Measurements from ENCODE around the gene HOXA4.

The HOXA4 gene

DNA sequence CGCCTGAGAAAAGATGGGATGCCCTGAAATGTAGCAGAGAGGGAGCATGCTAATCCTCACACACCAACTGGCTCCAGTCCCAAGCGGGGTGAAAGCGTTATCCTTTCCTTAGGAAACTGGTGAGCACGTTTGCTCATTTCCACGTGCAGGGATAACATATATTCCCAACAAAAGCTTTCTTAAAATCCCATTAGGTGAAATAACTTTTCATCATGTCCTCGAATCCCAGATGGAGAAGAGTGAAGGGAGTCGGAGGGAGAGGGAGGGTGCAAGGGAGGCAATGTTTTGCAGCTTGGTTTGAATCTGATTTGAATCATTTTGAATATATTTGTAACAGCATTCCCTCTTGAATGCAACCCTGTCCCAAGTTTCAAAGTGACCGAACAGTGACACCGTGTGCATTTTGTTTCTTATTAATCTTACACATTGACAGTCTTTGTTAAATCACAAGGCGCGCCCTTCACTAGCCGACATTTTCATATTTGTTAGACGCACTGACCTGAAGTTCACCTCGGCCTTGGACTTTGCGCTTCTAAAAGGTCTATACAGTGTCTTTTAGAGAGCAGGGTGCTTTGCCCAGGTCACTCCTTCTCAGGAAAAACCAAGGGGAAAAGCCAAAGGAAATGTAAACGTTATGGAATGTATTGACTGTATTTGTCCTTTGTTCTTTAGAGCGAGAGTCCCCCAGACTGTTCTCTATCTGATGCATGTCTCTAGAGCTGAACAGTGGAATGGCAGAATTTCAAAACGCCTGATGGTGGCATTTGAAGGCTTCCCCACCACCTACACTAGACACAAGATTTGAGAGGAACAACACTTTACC, 3.1 kb upstream of the HOXA4 start:
- DNase-seq (ENCODE audit: low read depth in 2 of 2, low spot score in 1 of 2), result no peak

DNA sequence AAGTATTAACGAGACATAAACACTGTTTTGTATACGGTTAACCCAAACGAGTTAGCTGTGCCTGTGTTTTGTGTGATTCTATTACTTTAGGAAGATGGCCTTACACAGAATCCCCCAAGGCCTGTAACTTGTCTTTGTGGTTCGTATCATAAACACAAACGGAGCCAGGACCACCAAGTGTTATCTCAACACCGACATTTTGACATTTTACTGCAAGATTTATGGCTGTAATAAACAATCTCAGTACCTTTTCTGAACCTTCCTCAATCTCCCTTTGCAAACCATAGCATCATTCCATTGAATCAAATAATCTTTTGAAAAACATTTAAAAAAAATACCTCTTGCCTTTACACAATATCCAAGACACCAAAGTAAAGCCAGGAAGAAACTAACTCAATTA, 2.4 kb upstream of the HOXA4 start:
- no peak for DNase-seq (ENCODE audit: low read depth in 2 of 2, low spot score in 1 of 2)

DNA sequence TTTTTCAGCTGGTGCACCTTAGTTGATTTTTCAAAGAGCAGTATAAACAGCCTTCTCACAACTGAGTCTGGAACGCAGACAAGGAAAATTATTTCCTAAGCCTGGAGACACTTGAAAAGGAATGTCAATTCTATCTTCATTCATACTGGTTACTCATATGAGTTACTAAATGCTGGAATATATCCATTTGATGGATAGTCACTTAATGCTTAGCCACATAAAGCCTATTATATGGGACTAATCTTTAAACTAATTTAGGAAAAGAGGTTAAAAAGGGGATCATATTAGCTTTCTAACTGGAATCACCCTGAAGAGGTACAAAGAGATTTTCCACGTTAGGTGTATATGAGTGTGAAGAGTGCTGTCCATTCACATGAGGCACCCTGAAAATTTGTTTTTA, 1.7 kb upstream of the HOXA4 start:
- no peak for DNase-seq (ENCODE audit: low read depth in 2 of 2, low spot score in 1 of 2)

DNA sequence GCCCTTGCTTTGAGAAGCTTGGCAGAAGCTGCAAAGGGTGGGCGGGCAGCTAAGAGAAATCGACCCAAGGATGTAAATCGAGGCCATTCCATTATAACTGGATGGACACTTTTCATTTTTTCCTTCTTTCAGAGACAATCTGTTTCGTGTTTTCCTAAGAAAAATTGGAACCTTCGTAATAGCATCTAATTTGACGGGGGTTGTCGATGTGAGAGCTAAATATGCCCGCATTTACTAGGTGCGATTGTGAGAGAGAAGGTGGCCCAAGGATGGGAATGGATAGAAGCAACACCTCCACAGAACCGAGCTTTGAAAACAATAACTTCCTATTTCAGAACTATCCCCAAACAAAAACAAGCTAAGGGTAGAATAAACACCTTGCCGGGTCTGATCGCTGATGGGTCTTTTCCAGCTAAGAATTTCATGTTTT, 848 bp upstream of the HOXA4 start:
- DNase-seq (ENCODE audit: low read depth in 2 of 2, low spot score in 1 of 2), result no peak

DNA sequence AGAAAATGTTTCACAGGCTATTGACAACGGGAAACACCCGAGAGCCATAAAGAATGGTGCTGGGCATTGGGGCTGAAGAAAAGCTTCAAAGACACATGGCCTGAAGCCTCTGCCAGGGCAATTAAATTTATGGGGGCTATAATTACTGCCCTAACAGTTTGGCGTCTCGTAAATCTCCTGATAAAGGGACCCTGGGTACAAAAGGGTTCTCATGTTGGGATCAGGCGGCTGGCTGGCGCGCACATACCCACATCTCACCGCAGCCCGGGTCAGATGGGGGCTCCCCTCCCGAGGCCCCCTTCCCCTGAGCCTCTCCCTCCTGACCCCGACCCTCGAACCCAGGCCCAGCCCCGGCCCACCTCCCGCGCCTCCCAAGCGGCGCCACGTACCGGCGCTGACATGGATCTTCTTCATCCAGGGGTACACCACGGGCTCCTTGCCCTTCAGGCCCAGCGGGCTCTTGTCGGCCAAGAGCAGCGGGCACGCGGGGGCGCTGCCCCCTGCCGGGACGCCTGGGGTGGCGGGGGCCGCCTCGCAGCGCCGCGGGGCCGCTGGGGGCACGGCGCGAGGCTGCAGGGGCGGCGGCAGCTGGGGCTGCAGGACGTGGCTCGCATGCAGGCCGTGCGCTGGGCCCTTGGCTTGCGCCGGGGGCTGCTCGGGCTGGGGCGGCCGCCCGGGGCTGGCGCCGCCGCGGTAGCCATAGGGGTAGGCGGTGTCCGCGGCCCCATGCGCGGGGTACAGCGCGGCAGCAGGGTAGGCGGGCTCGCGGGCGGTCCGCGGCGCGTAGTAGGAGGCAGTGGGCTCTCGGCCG, 623 bp downstream of the HOXA4 start:
- no peak for DNase-seq (ENCODE audit: low read depth in 2 of 2, low spot score in 1 of 2)

DNA sequence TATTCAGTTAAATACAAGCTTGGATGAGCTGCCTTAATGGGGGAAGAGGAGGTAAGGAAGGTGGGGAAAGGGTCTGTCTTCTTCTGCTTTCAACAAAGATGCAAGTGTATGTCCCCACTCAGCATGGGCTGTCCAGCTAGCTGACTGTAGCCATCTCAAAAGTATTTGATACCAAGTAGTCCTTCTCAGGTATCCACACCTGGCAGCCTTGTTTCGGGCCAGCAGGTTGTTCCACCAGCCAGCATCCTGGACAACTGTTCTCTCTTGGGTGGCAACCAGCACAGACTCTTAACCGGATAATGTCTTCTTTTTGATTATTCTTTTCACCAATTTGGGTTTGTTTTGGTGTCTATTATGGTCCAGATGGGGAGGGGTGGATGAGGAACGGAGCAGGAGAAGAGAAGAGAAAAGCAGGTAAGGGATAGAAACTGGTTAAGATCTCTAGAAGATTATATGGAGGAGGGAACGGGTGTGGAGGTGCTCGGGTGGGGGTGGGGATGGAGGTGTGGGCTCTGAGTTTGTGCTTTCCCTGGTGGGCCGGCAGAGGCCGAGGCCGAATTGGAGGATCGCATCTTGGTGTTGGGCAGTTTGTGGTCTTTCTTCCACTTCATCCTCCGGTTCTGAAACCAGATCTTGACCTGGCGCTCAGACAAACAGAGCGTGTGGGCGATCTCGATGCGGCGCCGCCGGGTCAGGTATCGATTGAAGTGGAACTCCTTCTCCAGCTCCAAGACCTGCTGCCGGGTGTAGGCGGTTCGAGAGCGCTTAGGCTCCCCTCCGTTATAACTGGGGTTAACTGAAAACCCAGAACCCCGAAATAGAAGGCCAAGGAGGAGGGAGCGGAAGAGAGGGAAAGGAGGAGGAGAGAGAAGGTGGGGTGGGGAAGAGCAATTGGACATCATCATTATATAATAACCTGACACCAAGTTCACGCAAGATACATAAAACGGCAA, 1.5 kb downstream of the HOXA4 start:
- DNase-seq (ENCODE audit: low read depth in 2 of 2, low spot score in 1 of 2), result no peak

DNA sequence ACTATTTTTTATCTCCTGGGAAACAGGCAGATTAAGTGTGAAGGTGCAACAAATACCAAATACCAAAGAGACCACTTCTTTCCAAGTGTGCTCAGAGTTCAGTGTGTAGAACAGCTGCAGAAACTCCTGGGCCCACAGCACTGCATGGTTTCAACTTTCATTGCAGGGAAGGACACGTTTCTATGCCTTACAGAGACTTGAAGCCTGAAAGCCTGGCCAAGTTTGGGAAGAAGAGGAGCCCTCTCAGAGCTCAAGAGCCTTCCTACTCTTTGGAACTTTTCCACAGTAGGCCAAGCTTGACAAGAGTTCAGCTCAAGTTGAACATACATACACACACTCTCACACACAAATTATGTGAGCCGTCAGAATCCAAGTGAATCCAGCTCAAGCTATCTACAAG, 2.5 kb downstream of the HOXA4 start:
- no peak for DNase-seq (ENCODE audit: low read depth in 2 of 2, low spot score in 1 of 2)

DNA sequence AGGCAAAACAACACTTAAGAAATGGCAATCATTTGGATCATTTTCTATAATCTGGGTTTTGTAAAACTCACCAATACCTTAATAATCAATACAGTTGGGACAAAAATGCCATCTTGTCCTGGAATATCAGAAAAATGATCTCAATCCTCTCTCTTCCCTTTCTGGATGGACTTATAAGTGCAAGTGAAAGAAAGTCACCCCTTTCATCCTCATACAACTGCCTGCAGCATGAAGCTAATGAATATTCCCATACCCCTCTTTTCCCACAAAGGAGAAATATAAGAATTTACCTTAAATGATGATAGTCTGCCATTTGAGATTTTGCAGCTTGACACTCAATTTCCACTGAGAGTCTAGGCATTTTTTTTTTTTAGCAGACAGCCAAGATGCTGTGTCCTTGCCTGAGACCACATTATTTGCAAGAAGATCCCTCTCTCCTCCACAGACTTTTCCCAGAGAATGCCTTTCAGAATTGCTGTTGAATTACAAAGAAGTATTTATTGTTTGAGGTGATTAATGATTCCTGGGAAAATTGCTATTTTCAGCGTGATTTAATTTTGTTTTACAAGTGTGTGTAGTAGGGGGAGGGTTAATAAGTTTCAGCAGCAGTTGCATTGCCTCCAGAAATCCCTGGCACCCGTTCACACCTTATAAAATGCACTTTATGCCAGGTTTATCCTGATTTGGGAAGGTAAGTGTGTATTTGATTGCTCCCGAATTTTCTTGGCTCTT, 3.8 kb downstream of the HOXA4 start:
- DNase-seq (ENCODE audit: low read depth in 2 of 2, low spot score in 1 of 2), result no peak

DNA sequence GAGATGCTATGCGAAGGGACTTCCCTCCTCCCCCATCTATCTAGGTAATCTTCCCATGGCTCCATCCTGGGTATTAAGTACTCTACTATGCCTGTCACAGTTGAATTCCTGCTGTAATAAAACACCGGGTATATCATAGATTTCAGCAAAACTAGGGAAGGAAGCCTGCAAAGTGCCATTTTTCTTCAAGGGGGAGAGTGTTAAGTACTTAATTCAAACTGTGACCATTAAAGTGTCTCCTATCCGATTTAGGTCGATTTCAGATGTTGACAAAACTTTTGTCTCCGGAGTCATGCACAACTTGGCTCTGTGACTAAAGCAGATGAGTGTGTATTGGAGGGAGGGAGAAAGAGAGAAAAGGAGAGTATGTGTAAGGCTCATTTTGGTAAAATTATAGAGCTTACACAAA, 4.6 kb downstream of the HOXA4 start:
- no peak for DNase-seq (ENCODE audit: low read depth in 2 of 2, low spot score in 1 of 2)

DNA sequence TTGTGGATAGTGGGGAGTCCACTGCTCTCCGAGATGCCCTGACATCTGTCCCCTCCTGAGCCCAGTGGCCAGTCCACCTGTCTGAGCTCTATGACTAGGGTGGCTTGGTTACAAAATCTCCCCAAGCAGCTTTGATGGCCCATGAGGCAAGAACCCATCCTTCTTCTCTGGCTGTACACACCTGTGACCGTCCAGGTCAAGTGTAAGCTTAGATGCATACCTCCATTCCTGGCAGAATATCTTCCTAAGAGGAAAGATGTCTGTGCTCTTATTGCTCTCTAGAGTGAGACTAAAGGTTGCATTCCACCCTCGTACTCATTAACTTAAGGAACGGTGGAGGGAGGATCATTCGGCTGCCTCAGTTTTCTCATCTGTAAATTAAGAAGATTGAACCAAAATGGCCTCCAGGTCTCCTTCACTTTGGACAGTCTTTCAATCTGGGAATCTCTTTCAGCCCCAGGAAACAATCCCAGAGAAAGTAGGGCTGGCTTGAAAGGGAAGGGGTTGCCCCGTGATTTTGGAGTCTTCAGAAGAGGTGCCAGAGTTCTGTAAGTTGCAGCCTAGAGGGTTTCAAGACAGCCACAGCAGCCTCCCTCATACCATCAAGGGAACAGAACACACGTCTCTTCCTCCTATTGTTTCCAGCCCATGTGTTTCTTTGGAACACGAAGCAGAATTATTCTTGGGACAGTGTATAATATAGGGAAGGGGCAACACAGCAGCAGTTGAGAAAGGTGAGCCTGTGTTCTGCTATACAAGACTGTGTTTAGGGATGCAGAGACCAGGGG, 5.5 kb downstream of the HOXA4 start:
- no peak for DNase-seq (ENCODE audit: low read depth in 2 of 2, low spot score in 1 of 2)

DNA sequence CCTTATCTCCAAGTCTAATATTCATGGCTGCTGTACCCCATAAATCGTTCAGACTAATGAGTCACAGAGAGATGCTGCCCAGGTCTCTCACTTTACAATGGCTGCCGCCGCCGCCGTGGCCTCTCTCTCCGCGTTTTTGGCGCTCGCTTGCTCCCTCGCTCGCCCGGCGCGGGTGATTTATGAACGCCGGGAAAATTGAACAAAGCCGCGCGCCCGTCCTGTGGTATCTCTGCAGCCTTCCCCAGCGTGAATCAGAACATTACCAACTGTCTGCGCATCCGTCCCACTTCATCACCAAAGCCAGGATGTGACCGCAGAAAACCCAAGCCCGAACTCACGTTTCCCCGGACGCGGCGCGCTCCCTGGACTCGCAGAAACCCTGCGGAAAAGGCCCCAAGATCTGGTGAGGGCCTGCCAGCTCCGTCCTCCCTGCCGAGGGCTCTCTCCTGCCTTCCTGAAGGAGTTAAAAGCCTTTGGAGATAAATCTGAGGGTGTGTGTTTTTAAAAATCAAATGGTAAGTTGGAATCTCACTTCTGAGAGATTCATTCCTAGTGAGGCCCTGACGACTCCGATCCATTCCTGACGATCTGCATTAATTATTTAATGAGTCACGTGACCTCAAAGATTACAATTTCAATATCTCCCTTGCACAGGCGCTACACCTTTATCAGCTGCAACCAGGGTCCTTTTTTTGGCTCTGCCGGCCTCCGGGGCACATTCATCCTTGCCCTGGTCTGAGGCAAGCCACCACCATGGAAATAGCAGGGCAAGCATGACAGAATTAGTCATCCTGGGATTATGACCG, 6.3 kb downstream of the HOXA4 start:
- DNase-seq (ENCODE audit: low read depth in 2 of 2, low spot score in 1 of 2), result no peak

DNA sequence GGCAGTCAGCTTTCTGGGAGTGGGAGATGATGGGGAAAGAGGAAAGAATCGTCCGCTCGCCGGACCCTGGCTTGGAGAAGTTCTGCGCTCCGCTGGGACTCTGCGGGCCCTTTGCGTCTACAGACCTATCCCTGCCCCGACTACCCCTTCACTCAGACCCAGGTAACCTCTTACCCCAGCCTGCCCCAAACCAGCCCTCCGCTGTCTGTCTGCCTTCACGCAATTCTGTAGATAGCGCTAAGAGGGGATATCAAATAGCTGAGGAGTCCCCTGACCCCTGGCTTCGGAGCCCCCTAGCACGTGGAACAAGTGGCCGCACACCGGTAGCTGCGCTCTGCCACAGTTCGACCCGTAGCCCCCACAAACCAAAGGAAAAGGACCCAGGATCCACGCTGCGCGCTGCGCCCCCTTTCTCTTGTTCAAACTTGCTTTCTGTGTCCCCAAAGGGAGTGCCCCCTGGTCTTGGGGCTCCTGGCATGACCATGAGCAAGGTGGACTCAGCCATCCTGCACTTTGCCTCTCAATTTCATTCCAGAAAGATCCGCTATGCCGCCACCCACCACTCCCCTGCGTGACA, 7.0 kb downstream of the HOXA4 start:
- DNase-seq (ENCODE audit: low read depth in 2 of 2, low spot score in 1 of 2), result no peak

DNA sequence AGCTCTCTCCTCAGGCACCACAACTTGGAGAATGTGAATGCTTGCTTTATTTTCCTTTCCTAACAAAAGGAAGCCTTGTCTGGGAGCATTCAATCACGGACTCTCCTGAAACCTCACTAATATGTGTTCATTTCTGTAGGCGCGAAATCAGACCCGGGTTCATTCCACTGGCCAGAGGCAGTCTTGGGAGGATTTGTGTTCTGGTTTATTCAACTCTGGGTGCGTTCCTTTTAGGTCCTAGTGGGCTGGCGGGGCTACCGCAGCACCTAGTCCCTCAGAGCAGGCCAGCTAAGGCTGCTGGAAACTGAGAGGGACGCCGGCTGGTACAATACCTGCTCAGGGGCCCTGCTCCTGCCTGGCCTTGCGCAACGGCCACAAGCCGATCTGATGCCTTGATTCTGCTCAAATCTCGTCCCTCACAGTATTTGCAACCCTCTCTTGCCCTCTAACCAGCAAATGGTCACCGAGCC, 7.5 kb downstream of the HOXA4 start:
- DNase-seq (ENCODE audit: low read depth in 2 of 2, low spot score in 1 of 2), result no peak

DNA sequence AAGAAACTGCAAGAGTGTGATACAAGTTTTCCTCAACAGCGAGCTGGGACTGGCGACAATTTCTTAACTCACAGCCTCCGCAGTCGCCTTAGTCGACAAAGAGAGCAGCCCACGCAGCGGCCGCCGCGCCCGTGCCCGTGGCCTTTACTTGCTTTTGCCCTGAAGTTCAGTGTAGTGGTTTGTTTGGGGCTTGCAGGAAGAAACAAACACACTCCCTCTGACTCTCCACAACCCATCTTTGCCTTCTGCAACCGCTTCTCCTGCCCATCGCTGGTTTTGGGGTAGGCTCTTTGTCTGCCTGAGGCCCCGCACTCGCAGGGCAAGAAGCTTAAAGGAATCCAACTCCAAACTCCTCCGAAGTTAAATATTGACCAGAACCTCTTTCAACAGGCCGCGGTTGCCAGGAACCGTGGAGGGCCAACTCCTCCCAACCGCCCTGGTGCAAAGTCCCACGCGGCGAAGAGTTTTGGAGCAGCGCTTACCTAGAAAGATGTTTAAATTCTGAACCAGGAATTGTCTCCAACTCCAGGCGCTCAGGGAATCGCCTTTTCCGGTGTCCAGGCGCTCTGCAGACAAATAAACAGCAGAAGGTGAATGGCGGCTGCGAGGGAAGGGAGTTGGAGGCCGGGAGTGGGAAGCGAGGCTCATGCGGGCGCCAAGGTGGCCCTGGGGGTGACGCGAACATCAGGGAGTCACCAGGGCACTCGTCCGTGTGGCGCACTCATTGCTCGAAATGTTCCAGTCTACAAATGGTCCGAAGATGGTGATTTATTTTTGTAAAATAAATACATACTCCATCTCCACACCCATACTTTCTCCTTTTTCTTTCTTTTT, 8.3 kb downstream of the HOXA4 start:
- no peak for DNase-seq (ENCODE audit: low read depth in 2 of 2, low spot score in 1 of 2)

DNA sequence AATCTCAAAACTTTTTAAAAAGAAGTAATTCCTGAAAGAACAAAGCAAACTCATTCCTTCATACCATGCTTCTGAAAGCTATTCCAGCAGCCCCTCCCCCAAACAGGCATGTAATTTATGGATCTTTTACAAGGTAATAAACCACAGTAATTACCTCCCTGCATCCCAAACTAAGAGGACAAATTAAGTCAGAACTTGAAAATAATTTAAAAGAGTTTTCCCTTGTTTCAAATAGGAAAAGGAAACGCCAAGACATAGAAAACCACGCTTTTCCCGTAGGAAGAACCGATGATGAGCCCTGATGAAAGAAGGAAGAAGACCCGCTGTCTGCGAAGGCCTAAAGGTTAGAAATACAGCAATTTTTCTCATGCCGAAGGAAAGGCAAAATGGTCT, 8.9 kb downstream of the HOXA4 start:
- no peak for DNase-seq (ENCODE audit: low read depth in 2 of 2, low spot score in 1 of 2)

DNA sequence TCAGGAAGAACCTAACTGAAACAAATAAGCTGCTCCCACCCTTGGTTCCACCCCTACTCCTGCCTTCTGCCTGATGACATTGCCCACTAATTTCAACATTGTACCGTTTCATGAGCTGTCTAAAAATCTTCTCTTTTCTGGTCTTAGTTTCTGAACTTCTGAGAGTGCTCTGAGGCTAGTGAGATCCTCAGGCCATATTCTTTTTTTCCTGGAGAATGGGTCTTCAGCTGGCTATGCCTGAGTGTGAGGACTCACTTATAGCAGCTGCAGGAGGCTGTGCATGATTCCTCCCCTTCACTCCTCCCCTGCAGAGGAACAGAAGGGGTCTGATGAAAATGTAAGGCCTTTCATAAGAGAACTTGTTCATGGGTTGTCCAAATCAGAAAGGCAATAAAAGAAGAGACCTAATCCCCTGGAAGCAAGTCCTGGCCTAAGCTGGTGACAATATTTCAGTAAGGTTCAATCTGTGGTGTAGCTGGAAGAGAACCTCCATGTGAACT, 11.1 kb downstream of the HOXA4 start:
- no peak for DNase-seq (ENCODE audit: low read depth in 2 of 2, low spot score in 1 of 2)

DNA sequence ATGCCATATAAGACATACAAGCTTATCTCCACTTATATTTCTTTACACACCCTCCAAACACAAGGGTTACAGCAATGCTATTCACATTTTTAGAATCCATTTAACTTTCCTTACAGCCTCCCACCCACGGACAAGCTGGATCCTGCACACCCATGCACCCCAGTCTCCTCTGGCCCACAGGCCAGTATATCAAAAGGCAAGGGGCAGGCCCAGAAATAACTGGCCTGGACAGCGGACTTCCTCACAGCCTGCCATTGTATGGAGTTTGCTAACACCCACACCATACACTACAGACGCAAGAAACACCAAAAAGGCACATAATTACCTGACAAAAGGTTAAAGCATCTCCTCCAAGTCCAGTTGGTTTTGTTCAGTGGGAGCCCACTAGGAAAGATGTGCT, 12.0 kb downstream of the HOXA4 start:
- DNase-seq (ENCODE audit: low read depth in 2 of 2, low spot score in 1 of 2), result no peak

All from stimulated activated CD8-positive, alpha-beta memory T cell treated with anti-CD3 and anti-CD28 coated beads, Interleukin-4, amount 100 ng/mL, for 4 hours (primary cell).